ENCODE data around the gene SPATA3.

Gene SPATA3

DNA sequence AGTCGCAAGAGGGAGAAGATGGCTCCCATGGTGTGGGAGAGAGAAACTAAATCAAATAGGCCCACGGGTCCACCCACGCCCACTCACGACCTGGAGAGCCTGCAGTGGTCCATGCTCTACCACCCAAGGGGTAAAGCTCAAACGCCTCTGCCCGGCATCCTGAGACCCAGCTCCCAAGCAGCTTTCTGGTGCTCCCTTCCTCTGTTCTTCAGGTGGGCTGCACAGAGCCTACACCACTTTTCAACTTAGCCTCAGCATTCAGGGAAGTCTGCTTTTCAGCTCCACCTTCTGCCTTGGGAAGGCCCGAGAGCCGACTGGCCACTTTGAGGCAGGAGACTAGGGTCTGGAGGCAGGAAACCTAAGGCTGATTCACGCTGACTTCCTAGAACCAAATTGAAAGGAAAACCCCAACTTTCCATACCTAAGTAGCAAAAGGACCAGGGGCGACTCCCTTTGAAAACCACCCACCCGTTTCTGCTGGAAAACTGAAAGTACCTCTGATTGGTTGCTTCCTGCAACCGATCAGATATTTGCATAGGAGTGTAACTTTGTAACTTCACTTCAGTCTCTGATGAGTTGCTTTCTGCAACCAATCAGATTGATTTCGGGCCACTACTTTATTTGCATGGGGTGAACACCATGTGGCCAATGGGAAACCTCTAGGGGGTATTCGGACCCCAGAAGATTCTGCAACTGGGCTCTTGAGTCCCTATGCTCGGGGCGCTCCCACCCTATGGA is 26.8 kb upstream of the SPATA3 start:
- ChIA-PET POLR2A (ENCODE audit: low non-redundant PET) (no interaction called here), CTCF (interaction anchor here (1.3 kb wide), 1 partner anchor 18 kb away, joined by 5 read pairs; no protein-coding TSS in a partner anchor)
- TF ChIP-seq, protein P1, sequence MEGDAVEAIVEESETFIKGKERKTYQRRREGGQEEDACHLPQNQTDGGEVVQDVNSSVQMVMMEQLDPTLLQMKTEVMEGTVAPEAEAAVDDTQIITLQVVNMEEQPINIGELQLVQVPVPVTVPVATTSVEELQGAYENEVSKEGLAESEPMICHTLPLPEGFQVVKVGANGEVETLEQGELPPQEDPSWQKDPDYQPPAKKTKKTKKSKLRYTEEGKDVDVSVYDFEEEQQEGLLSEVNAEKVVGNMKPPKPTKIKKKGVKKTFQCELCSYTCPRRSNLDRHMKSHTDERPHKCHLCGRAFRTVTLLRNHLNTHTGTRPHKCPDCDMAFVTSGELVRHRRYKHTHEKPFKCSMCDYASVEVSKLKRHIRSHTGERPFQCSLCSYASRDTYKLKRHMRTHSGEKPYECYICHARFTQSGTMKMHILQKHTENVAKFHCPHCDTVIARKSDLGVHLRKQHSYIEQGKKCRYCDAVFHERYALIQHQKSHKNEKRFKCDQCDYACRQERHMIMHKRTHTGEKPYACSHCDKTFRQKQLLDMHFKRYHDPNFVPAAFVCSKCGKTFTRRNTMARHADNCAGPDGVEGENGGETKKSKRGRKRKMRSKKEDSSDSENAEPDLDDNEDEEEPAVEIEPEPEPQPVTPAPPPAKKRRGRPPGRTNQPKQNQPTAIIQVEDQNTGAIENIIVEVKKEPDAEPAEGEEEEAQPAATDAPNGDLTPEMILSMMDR (conservative IDR thresholded peaks at IDR 0.05; ENCODE audit: low read depth): no peak
- DNase-seq (ENCODE audit: low spot score): no peak
- no peak overlapping the region for H3K27ac ChIP-seq

DNA sequence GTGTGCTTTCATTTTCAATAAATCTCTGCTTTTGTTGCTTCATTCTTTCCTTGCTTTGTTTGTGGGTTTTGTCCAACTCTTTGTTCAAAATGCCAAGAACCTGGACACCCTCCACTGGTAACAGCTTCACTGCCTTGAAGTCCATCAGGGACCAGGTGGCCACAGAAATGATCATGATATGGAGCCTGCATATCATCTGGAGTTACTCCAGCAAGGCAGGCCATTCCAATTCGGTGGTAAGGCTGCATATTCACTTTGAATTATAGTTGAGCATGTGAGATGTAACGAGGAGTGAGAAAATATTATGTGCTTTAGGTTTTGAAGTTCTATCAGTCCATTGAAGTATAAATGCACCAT is 26.3 kb upstream of the SPATA3 start:
- ChIA-PET POLR2A (ENCODE audit: low non-redundant PET) (no interaction called here), CTCF (interaction anchor here (0.9 kb wide), 1 partner anchor 17 kb away, joined by 3 read pairs; no protein-coding TSS in a partner anchor)
- TF ChIP-seq, protein P1 (conservative IDR thresholded peaks at IDR 0.05; ENCODE audit: low read depth): no peak
- DNase-seq (ENCODE audit: low spot score): no peak
- no peak overlapping the region for H3K27ac ChIP-seq

DNA sequence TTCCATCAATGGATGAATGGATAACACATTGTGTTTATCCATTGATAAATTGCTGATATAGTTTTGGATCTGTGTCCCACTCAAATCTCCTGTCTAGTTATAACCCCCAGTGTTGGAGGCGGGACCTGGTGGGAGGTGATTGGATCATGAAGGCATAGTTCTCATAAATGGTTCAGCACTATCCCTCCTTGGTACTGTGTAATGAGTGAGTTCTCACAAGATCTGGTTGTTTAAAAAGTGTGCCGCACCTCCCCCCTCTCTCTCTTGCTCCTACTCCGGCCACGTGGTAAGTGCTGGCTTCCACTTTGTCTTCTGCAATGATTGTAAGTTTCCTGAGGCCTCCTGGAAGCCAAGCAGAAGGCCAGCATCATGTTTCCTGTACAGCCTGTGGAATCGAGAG is 23.9 kb upstream of the SPATA3 start:
- H3K27ac ChIP-seq: no peak overlapping the region
- ChIA-PET CTCF (no interaction called here), POLR2A (ENCODE audit: low non-redundant PET) (no interaction called here)
- DNase-seq (ENCODE audit: low spot score): no peak
- TF ChIP-seq, protein P1 (conservative IDR thresholded peaks at IDR 0.05; ENCODE audit: low read depth): no peak

DNA sequence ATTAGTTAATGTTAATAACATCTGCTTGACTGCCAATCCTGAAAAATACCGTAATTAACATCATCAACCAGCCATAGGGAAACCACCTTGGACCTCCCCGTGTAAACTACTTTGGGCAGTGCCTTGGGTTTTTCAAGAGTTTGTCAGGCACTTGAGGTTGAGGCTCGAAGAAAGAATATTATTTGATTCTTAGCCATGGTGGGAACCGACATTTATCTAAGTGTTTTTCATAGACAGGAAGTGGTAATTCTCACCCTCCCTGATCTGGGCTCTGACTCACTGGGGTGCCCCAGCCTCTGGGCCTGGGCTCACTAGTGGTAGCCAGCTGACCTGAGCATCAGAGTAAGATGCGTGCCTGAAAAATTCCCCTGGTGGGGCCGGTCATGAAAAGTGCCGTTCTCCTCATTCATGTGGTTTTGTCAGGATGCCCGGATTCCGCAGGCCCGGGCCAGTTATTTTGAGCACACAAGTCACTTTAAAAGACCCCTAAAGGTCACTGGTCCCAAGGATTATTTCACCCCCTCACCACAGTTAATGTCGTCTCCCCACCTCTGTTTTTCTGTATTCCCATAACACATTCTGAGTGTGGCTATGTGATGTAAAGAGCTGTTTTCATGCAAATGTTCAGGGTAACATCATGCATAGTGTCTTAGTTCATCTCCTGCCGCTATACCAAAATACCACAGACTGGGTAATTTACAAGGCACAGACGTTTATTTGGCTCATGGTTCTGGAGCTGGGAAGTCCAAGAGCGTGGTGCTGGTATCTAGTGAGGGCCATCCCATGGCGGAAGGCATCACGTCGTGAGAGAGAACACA is 21.6 kb upstream of the SPATA3 start:
- CTCF ChIA-PET: interaction anchor here (0.6 to 0.9 kb wide), 2 partner anchors 13 to 113 kb away, joined by 4 to 5 read pairs; no protein-coding TSS in a partner anchor
- TF ChIP-seq, protein P1 (conservative IDR thresholded peaks at IDR 0.05; ENCODE audit: low read depth): no peak
- peak; percentile 32 for DNase-seq (ENCODE audit: low spot score)
- POLR2A ChIA-PET (ENCODE audit: low non-redundant PET): no interaction called here
- no peak overlapping the region for H3K27ac ChIP-seq

DNA sequence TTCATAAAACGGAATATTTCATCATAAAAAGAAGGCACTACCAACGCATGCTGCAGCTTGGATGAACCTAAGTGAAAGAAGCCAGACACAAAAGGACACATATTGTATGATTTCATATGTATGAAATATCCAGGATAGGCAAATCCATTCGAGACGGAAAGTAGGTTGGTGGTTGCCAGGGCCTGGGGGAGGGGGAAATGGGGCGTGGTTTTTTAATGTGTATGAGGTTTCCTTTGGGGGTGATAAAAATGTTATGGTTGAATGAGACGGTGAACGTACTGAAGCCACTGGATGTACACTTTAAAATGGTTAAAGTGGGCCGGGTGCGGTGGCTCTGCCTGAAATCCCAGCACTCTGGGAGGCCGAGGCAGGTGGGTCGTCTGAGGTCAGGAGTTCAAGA is 20.0 kb upstream of the SPATA3 start:
- ChIA-PET CTCF (interaction anchor here (0.6 kb wide), 2 partner anchors 209 to 325 kb away, joined by 3 to 4 read pairs; no protein-coding TSS in a partner anchor), POLR2A (ENCODE audit: low non-redundant PET) (no interaction called here)
- no peak for DNase-seq (ENCODE audit: low spot score)
- TF ChIP-seq, protein P1 (conservative IDR thresholded peaks at IDR 0.05; ENCODE audit: low read depth): no peak
- H3K27ac ChIP-seq: no peak overlapping the region

GRCh38 chr2:230976671-230977171 is 19.2 kb upstream of the SPATA3 start:
- TF ChIP-seq, protein P1 (conservative IDR thresholded peaks at IDR 0.05; ENCODE audit: low read depth): no peak
- ChIA-PET CTCF (no interaction called here), POLR2A (ENCODE audit: low non-redundant PET) (no interaction called here)
- DNase-seq (ENCODE audit: low spot score): no peak
- H3K27ac ChIP-seq: no peak overlapping the region

All from RWPE1 (cell line).